T-cell (primary cell): ENCODE data around the gene MYMK. TPM values are rescaled to one million over a fixed set of nuclear protein-coding genes. Genes with fewer than 3 reads are reported as not detected.
A peak's percentile ranks its signal among the peaks of the same experiment; 100 is the strongest.

ENCODE experiments used
- ATAC-seq, 4 experiments: fragments of 200-7000 bp in 3 of 4; fragments of 150-1000 bp in 1 of 4; cut with Tn5 transposase; replicated peaks in 1 of 4; 1 replicate in 3 of 4; 2 replicates in 1 of 4; pipeline ENCODE4 v1.10.0; 2021; ENCODE audit warnings: moderate library complexity in 3 of 4, mild to moderate bottlenecking in 2 of 4, moderate number of reproducible peaks in 1 of 4
- CTCF ChIA-PET, 2 donors: fragments of 300-600 bp; sonication (Branson Sonifier 250); formaldehyde crosslinking; loops; one replicate each; lab custom pipeline; 2022; ENCODE audit warnings: antibody characterized with exemption in 2 of 2; lab: Charles Lee
- POLR2A ChIA-PET, 2 donors: fragments of 300-600 bp; sonication (Branson Sonifier 250); formaldehyde crosslinking; loops; one replicate each; lab custom pipeline; 2022; ENCODE audit warnings: antibody characterized with exemption in 2 of 2; lab: Charles Lee
- DNase-seq, 35 experiments: peaks; one replicate each; pipeline versions ENCODE4 v3.0.0 to v3.0.0-alpha.2; 2013 to 2023
- H3K27ac ChIP-seq: one replicate; pipeline ENCODE4 v1.5.1; 2013; ENCODE audit warnings: low read length
- H3K27me3 ChIP-seq, 2 experiments: replicated peaks in 1 of 2; 1 replicate in 1 of 2; 2 replicates in 1 of 2; pipeline versions ENCODE4 v1.6.1 to v1.7.0; 2013; ENCODE audit warnings: low read length in 1 of 2, mixed read lengths in 1 of 2; ENCODE audit not compliant: control insufficient read depth in 2 of 2, insufficient read depth in 2 of 2; ENCODE audit errors: extremely low read depth in 1 of 2
- H3K36me3 ChIP-seq, 2 donors: 1 replicate in 1 of 2; 2 replicates in 1 of 2; pipeline versions ENCODE4 v1.6.1 to v1.7.0; 2013; ENCODE audit warnings: low read length in 1 of 2; ENCODE audit not compliant: control insufficient read depth in 2 of 2, insufficient read depth in 1 of 2; ENCODE audit errors: extremely low read depth in 1 of 2
- H3K4me1 ChIP-seq, 2 experiments: 1 replicate in 1 of 2; 2 replicates in 1 of 2; pipeline versions ENCODE4 v1.6.1 to v1.7.0; 2013; ENCODE audit warnings: low read length in 2 of 2, mixed read lengths in 1 of 2; ENCODE audit not compliant: insufficient read depth in 2 of 2, control insufficient read depth in 1 of 2; ENCODE audit errors: extremely low read depth in 1 of 2
- H3K4me3 ChIP-seq, 2 donors: 1 replicate in 1 of 2; 2 replicates in 1 of 2; pipeline versions ENCODE4 v1.5.1 to v1.7.0; 2013; ENCODE audit warnings: mild to moderate bottlenecking in 2 of 2, low read length in 1 of 2, moderate library complexity in 1 of 2; ENCODE audit not compliant: control insufficient read depth in 1 of 2; ENCODE audit errors: extremely low read depth in 1 of 2
- H3K9me3 ChIP-seq: 2 replicates; pipeline ENCODE4 v1.7.0; 2013
- H3K27ac Mint-ChIP-seq, 2 donors: one replicate each; pipeline ENCODE4 v1.8.0; 2020 to 2021; ENCODE audit warnings: mild to moderate bottlenecking in 2 of 2, mixed read lengths in 2 of 2
- H3K27me3 Mint-ChIP-seq, 2 donors: one replicate each; pipeline ENCODE4 v1.8.0; 2021 to 2022; ENCODE audit warnings: mixed read lengths in 2 of 2
- H3K36me3 Mint-ChIP-seq: one replicate; pipeline ENCODE4 v1.8.0; 2021; ENCODE audit warnings: mixed read lengths
- H3K4me1 Mint-ChIP-seq, 3 donors: one replicate each; pipeline ENCODE4 v1.8.0; 2020 to 2022; ENCODE audit warnings: mixed read lengths in 3 of 3, mild to moderate bottlenecking in 1 of 3
- H3K4me3 Mint-ChIP-seq, 3 donors: one replicate each; pipeline ENCODE4 v1.8.0; 2020 to 2022; ENCODE audit warnings: mild to moderate bottlenecking in 3 of 3, mixed read lengths in 3 of 3, moderate library complexity in 3 of 3
- H3K9me3 Mint-ChIP-seq, 3 donors: one replicate each; pipeline ENCODE4 v1.8.0; 2020 to 2022; ENCODE audit warnings: mixed read lengths in 3 of 3
- whole genome bisulfite sequencing: methylation state at CpG from one replicate; pipeline ENCODE4 v1.1.5; 2013; ENCODE audit warnings: missing lambda C conversion rate; ENCODE audit not compliant: insufficient coverage; 5-methylcytosine and 5-hydroxymethylcytosine counted together
- total RNA-seq, 35 experiments: library from RNA in 6 of 35; stranded (reverse) in 6 of 35; fragments of 120-200 nt in 1 of 35; gene quantifications; one replicate each; pipeline versions ENCODE4 v1.2.1 to v1.2.4 and lab custom pipeline; 2013 to 2026

Gene MYMK
- total RNA-seq, 5 donors from 2014 or later (not counting 1 experiment from before 2014, with no cell fraction given): not detected

DNA sequence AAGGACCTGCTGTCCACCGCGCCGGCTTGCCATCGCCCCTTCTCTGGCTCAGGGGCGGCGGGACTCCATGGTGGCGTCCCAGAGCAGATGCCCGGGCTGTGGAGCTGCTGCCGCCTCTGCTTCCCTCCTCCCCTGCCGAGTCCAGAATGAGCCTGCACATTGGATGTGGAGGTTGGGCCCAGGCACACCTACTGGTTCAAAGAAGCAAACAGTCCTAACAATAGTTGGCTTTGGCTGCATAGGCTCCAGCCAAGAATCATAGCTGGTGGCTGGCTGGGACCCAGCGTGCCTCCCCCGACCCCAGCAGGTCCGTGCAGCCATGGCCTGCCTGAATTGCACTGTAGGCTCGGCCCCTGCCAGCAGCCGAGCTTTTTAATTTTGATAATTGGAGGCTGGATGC lies 35.6 kb upstream of the MYMK start:
- no peak for DNase-seq
- Histone ChIP-seq H3K27me3 (peaks cover 0 to 42% of the 10 kb centered on the region in 2 experiments), H3K36me3 (peaks cover 0 to 5% of the 10 kb centered on the region in 2 donors), H3K9me3 (no peaks in the 10 kb centered on the region), H3K4me1 (peaks cover 0 to 19% of the 10 kb centered on the region in 2 experiments), H3K27ac (no peak overlapping the region), H3K4me3 (no peak overlapping the region)
- H3K9me3 Mint-ChIP-seq: no peaks in the 10 kb centered on the region
- WGBS: 94% methylated on average over 14 of the region's 15 CpGs
- CTCF ChIA-PET: no interaction called here
- POLR2A ChIA-PET: no interaction called here
- peaks cover 14 to 23% (median 21%) of the 10 kb centered on the region in 3 donors for H3K4me1 Mint-ChIP-seq
- peaks cover 8 to 21% of the 10 kb centered on the region in 2 donors for H3K27me3 Mint-ChIP-seq
- no peaks in the 10 kb centered on the region for H3K36me3 Mint-ChIP-seq
- no peak overlapping the region for H3K4me3 Mint-ChIP-seq
- ATAC-seq: no peak
- H3K27ac Mint-ChIP-seq: no peak overlapping the region

DNA sequence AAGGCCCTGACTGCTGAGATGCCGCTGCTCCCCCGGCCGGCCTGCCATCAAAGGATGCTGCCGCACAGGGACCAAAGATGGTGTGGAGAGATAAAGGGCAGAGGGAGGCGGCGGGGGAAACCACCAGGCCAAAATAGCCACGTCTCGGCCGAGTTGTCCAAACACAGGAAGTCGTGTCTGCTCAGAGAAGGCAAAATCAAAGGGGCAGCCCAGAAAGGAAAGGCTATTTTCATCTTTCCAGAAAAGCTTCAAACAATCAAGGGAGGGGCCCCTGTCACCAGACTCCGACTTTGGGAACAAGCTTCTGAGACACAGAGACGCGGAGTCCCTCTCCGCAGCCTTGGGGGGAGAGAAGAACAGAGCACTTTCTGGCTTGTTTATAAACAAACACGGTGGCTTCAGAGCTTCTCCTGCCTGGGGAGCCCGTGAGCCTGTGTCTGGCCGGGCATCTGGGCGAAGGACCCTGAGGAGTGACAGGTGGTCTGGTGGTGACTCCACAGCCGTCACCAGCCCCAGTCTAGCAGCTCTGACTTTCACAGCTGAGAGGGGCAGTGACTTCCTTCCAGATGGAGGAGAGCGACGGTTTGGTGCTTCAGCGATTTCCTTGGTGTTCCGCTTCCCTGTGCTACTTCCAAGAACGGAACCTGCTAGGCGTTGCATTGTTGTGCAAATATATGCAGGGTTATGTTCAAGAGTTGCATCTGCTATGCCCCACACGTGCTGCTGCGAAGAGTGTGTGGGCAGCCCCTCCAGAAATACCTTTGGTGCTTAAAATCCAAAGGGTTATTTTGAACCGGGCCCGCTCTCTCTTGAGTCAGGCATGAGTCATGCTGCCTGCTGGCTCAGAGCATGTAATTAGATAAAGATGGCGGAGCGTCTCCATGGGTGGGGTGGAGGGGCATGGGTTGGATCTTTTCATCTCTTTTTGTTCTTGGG lies 33.7 kb upstream of the MYMK start:
- Mint-ChIP-seq H3K4me1 (peaks cover 12 to 20% (median 19%) of the 10 kb centered on the region in 3 donors), H3K36me3 (no peaks in the 10 kb centered on the region), H3K27me3 (peaks cover 8 to 21% of the 10 kb centered on the region in 2 donors), H3K4me3 (peak overlapping the region in 1 of 3 donors; percentile 22), H3K27ac (no peak overlapping the region), H3K9me3 (no peaks in the 10 kb centered on the region)
- Histone ChIP-seq H3K36me3 (peaks cover 0 to 5% of the 10 kb centered on the region in 2 donors), H3K27ac (no peak overlapping the region), H3K4me1 (peaks cover 0 to 17% of the 10 kb centered on the region in 2 experiments), H3K27me3 (peaks cover 0 to 53% of the 10 kb centered on the region in 2 experiments), H3K4me3 (no peak overlapping the region), H3K9me3 (no peaks in the 10 kb centered on the region)
- POLR2A ChIA-PET: no interaction called here
- ATAC-seq (no peak), DNase-seq (no peak)
- 38% methylated on average over 20 of the region's 31 CpGs for WGBS
- CTCF ChIA-PET: no interaction called here

DNA sequence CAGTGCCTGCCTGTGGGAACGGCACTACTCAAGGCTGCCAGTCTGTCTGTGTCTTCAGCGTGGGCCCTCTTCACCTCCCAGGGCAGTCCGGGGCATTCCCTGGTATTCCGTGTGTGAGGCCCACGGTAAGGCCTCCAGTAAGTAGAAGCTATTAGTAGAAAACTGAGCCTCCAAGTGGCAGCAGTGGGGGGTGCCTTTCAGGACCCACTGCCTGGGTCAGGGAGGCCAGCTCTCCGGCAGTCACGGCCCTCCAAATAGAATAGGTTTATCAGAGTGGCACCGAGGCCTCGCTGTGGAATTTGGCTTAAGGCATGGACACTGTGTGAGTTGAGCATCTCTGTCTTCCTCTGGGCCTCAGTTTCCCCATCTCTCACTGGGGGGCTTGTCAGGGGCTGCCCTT lies 32.8 kb upstream of the MYMK start:
- H3K36me3 Mint-ChIP-seq: no peaks in the 10 kb centered on the region
- ATAC-seq (no peak), DNase-seq (no peak)
- no peaks in the 10 kb centered on the region for H3K9me3 ChIP-seq
- no peaks in the 10 kb centered on the region for H3K9me3 Mint-ChIP-seq
- peaks cover 0 to 53% of the 10 kb centered on the region in 2 experiments for H3K27me3 ChIP-seq
- no peak overlapping the region for H3K27ac Mint-ChIP-seq
- ChIA-PET POLR2A (no interaction called here), CTCF (no interaction called here)
- no peak overlapping the region for H3K4me3 ChIP-seq
- peaks cover 0 to 11% of the 10 kb centered on the region in 2 experiments for H3K4me1 ChIP-seq
- 87% methylated on average over 6 of the region's 9 CpGs for WGBS
- H3K36me3 ChIP-seq: peaks cover 0 to 5% of the 10 kb centered on the region in 2 donors
- H3K27ac ChIP-seq: no peak overlapping the region
- no peak overlapping the region for H3K4me3 Mint-ChIP-seq
- peaks cover 7 to 14% (median 14%) of the 10 kb centered on the region in 3 donors for H3K4me1 Mint-ChIP-seq
- peaks cover 8 to 21% of the 10 kb centered on the region in 2 donors for H3K27me3 Mint-ChIP-seq

DNA sequence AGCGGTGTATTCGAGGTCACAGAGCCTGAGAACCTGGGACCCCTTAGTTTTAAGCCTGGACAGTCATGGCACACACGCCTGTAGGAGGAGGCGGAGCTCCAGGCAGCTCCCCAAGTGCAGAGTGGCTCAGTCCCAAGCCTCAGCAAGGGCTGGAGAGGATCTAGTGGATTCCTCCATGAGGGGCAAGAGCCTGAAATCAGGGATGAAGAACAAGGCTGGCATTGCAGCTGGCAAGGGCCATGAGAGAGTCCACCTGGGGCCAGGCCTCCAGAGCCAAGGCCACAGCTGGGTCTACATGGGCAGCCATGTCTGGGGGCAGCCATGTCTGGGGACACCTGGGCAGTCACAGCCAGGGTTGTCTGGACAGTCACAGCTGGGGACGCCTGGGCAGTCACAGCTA lies 31.6 kb upstream of the MYMK start:
- 62% methylated on average over 5 of the region's 5 CpGs for WGBS
- Mint-ChIP-seq H3K4me3 (no peak overlapping the region), H3K27ac (no peak overlapping the region), H3K9me3 (no peaks in the 10 kb centered on the region), H3K27me3 (peaks cover 8 to 23% of the 10 kb centered on the region in 2 donors), H3K36me3 (no peaks in the 10 kb centered on the region), H3K4me1 (peaks cover 7 to 14% (median 11%) of the 10 kb centered on the region in 3 donors)
- Histone ChIP-seq H3K27ac (no peak overlapping the region), H3K27me3 (peaks cover 0 to 53% of the 10 kb centered on the region in 2 experiments), H3K4me3 (no peak overlapping the region), H3K9me3 (no peaks in the 10 kb centered on the region), H3K36me3 (peaks cover 0 to 5% of the 10 kb centered on the region in 2 donors), H3K4me1 (peaks cover 0 to 11% of the 10 kb centered on the region in 2 experiments)
- POLR2A ChIA-PET: no interaction called here
- CTCF ChIA-PET: no interaction called here
- DNase-seq: no peak
- no peak for ATAC-seq

DNA sequence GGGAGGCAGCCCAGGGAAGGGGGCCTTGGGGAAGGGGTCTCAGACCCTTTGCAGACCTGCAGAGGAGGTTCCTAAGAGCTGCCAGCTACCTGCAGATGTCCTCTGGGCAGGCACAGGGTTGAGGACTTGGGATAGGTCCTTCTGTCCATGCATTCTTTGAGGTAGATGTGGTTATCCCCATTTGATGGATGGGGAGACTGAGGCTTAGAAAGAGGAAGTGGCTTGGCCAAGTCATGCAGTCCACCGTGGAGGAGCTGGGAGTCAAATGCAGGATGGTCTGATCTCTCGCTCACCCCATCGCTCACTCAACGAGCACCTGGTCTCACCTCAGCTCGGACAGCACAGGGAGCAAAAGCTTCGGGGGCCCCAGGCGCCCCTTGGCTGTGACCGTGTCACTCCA lies 30.0 kb upstream of the MYMK start:
- no peak overlapping the region for H3K4me3 ChIP-seq
- no peaks in the 10 kb centered on the region for H3K9me3 Mint-ChIP-seq
- H3K27ac ChIP-seq: no peak overlapping the region
- CTCF ChIA-PET: no interaction called here
- peaks cover 0 to 10% of the 10 kb centered on the region in 2 donors for H3K36me3 ChIP-seq
- no peak overlapping the region for H3K27ac Mint-ChIP-seq
- 85% methylated on average over 8 of the region's 8 CpGs for WGBS
- no peak overlapping the region for H3K4me3 Mint-ChIP-seq
- H3K9me3 ChIP-seq: no peaks in the 10 kb centered on the region
- peaks cover 8 to 20% of the 10 kb centered on the region in 2 donors for H3K27me3 Mint-ChIP-seq
- DNase-seq (no peak), ATAC-seq (no peak)
- POLR2A ChIA-PET: no interaction called here
- peaks cover 0 to 52% of the 10 kb centered on the region in 2 experiments for H3K27me3 ChIP-seq
- peaks cover 7 to 14% (median 11%) of the 10 kb centered on the region in 3 donors for H3K4me1 Mint-ChIP-seq
- H3K4me1 ChIP-seq: peaks cover 0 to 11% of the 10 kb centered on the region in 2 experiments
- no peaks in the 10 kb centered on the region for H3K36me3 Mint-ChIP-seq

DNA sequence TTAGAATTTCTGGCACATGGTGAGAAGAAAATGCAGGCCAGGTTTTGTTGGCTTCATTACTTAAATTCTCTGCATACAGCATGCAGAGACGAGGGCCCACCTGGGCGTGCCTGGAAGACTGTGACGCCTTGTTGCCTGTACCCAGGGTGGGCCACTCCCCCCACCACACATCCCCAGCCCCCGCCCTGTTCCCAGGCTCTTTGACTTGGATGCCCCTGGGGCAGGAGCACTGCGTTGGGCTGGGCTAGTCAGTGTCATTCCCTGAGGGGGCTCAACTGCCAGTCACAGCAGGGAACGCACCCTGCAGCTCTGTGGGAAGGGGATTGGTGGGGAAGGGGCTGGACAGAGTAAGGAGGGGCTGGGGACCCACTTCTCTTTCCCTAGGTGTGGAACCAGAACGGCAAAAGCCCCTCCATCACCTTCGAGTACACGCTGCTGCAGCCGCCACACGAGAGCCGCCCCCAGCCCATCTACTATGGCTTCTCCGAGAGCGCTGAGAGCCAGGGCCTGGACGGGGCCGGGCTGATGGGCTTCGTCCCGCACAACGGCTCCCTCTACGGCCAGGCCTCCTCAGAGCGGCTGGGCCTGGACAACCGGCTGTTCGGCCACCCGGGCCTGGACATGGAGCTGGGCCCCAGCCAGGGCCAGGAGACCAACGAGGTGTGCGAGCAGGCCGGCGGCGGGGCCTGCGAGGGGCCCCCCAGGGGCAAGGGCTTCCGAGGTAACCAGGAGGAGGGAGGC lies 29.4 kb upstream of the MYMK start:
- H3K4me1 ChIP-seq: peaks cover 0 to 11% of the 10 kb centered on the region in 2 experiments
- Mint-ChIP-seq H3K4me3 (no peak overlapping the region), H3K27me3 (peaks cover 8 to 19% of the 10 kb centered on the region in 2 donors), H3K36me3 (no peaks in the 10 kb centered on the region), H3K27ac (no peak overlapping the region), H3K9me3 (no peaks in the 10 kb centered on the region), H3K4me1 (peaks cover 7 to 14% (median 11%) of the 10 kb centered on the region in 3 donors)
- H3K9me3 ChIP-seq: no peaks in the 10 kb centered on the region
- H3K27ac ChIP-seq: no peak overlapping the region
- peaks cover 0 to 10% of the 10 kb centered on the region in 2 donors for H3K36me3 ChIP-seq
- ChIA-PET CTCF (no interaction called here), POLR2A (no interaction called here)
- 92% methylated on average over 23 of the region's 31 CpGs for WGBS
- peaks cover 0 to 49% of the 10 kb centered on the region in 2 experiments for H3K27me3 ChIP-seq
- ATAC-seq: no peak
- no peak for DNase-seq
- H3K4me3 ChIP-seq: no peak overlapping the region
